ENCODE data around the gene GPRASP2. TPM values are rescaled to one million over a fixed set of nuclear protein-coding genes. Genes with fewer than 3 reads are reported as not detected.
"Not testable (repeated sequence)": the region's sequence is repeated elsewhere in the genome, so short reads cannot be mapped to it uniquely, and the experiment has no call there.

GPRASP2 gene
- total RNA-seq = under 1 TPM; 0.33 to 0.61 (median 0.42) TPM

DNA sequence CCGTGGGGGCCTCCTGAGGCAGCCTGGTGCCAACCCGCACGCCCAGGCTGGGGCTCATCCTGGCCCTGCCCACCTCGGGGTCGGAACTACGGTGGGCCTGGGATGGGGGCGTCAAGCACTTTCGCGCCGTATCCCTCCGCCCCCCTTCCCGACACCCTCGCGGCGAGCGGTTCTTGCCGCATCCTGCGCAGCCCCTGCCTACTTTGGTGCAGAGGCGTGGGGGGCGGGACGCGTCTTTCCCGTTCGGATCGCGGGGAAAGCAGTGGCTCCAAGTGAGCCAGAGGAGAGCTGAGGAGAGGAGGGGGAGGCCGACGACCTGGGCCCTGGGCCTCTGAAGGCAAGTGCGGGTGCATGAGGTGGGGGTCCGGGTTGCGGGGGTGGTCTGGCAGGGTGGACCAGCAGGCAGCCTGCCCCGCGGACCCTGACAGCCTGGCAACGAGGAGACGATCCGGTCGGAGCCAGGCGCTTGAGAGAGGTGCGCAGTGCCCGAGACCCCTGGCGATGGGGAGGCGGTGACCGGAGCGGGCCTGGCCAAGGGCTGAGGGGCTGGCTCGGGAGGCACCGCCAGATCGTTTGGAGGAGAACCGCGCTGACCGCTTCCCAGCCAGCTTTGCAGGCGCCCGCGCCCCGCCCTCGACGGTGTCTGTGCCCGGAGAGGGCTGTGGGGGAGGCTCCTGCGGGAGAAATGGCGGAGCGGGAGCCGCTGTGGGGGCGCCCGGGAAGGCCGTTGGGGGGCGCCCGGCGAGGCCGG lies at the start of gene GPRASP2:
TSS of gene GPRASP2 (plus strand) at position 233 of the 751 bp plus-strand sequence. CDS start 2,422 bp downstream, outside the sequence.
- H3K9me3 Mint-ChIP-seq = no peaks in the 10 kb centered on the region
- ATAC-seq (peak; percentile 53 to 68), DNase-seq (no peak)
- no peaks in the 10 kb centered on the region for H3K36me3 Mint-ChIP-seq (ENCODE audit: insufficient read depth)
- H3K4me1 Mint-ChIP-seq (ENCODE audit: low read depth) = peaks cover 24% of the 10 kb centered on the region
- H3K4me3 Mint-ChIP-seq = peak within 1 kb of the TSS; percentile 79
- H3K27me3 Mint-ChIP-seq (ENCODE audit: low read depth) = peaks cover 20% of the 10 kb centered on the region

GRCh38 chrX:102663820-102664219 lies 48.4 kb upstream of the GPRASP2 start:
- H3K27me3 Mint-ChIP-seq (ENCODE audit: low read depth); H3K4me3 Mint-ChIP-seq; ATAC-seq; DNase-seq; H3K9me3 Mint-ChIP-seq: not testable (repeated sequence)
- Mint-ChIP-seq H3K4me1 (ENCODE audit: low read depth) (peaks cover 17% of the 10 kb centered on the region), H3K36me3 (ENCODE audit: insufficient read depth) (peaks cover 32% of the 10 kb centered on the region)

GRCh38 chrX:102667034-102667433 lies 45.2 kb upstream of the GPRASP2 start:
- not testable (repeated sequence) for H3K4me1 Mint-ChIP-seq (ENCODE audit: low read depth); H3K4me3 Mint-ChIP-seq; DNase-seq; ATAC-seq; H3K27me3 Mint-ChIP-seq (ENCODE audit: low read depth)
- Mint-ChIP-seq H3K36me3 (ENCODE audit: insufficient read depth) (peaks cover 36% of the 10 kb centered on the region), H3K9me3 (peaks cover 13% of the 10 kb centered on the region)

DNA sequence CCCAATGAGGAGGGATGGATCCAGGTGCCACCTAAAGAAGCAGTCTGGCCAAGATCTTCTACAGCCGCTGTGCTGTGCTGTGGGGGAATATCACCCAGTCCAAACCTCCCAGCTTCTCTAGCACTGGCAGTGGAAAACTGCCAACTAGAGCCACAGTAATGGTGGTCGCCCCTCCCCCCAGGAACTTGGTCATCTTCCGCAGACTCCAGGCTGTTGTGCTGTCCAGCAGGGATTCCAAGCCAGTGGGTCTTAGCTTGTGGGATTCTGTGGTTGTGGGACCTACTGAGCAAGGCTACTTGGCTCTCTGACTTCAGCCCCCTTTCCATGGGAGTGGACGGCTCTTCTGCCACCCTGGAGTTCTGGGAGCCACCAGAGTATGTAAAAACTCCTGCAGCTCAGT lies 42.7 kb upstream of the GPRASP2 start:
- Mint-ChIP-seq H3K4me1 (ENCODE audit: low read depth) (peaks cover 7% of the 10 kb centered on the region), H3K9me3 (peaks cover 13% of the 10 kb centered on the region), H3K27me3 (ENCODE audit: low read depth) (no peaks in the 10 kb centered on the region), H3K4me3 (no peak overlapping the region), H3K36me3 (ENCODE audit: insufficient read depth) (peaks cover 35% of the 10 kb centered on the region)
- ATAC-seq = no peak
- DNase-seq = no peak

- Mint-ChIP-seq H3K4me1 (ENCODE audit: low read depth) (peaks cover 10% of the 10 kb centered on the region), H3K27me3 (ENCODE audit: low read depth) (no peaks in the 10 kb centered on the region), H3K36me3 (ENCODE audit: insufficient read depth) (peaks cover 15% of the 10 kb centered on the region), H3K9me3 (peaks cover 6% of the 10 kb centered on the region), H3K4me3 (no peak overlapping the region)
- no peak for DNase-seq
- ATAC-seq = no peak
These were observed 39.4 kb upstream of the GPRASP2 start for GRCh38 chrX:102672856-102673255.

- ATAC-seq; H3K4me3 Mint-ChIP-seq; H3K4me1 Mint-ChIP-seq (ENCODE audit: low read depth); H3K9me3 Mint-ChIP-seq; H3K27me3 Mint-ChIP-seq (ENCODE audit: low read depth); DNase-seq: not testable (repeated sequence)
- H3K36me3 Mint-ChIP-seq (ENCODE audit: insufficient read depth) = peaks cover 14% of the 10 kb centered on the region
These were observed 34.8 kb upstream of the GPRASP2 start for GRCh38 chrX:102677479-102677878.

DNA sequence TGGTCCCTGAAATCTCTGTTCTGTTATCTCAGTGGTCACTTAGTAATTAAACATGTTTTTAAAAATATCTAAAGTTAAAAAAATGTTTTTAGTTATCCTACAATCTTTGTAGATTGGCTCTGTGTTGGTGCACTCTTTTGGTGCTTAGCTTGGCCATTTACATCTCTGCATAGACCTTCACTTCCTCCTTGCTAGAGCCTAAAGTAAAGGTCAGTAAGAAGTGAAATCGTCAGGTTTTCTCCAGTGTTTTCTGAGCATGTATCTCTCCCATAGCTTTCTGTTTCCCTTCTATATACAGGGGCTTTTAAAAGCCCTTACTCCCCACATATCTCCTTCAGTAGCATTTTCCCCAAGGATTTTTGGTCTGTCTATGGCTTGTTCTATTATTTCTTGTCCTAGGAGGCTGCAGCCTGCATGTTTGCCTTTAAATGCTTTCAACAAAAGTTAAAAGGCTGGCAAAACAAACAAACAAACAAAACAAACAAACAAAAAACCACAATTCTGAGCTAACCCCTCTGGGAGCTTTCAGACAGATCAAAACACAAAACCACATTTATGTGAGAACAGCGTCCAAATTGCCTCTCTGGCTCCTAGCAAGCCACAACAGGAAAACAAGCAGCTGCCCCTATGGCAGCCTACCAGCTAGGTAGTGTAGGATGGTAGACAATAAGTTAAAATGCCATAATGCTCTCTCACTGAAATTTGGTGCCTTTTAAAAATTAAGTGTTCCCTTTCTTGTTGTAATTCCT lies 27.3 kb upstream of the GPRASP2 start:
- Mint-ChIP-seq H3K4me3 (no peak overlapping the region), H3K27me3 (ENCODE audit: low read depth) (no peaks in the 10 kb centered on the region), H3K36me3 (ENCODE audit: insufficient read depth) (peaks cover 14% of the 10 kb centered on the region), H3K4me1 (ENCODE audit: low read depth) (peaks cover 6% of the 10 kb centered on the region), H3K9me3 (peaks cover 6% of the 10 kb centered on the region)
- ATAC-seq (no peak), DNase-seq (no peak)

GRCh38 chrX:102694749-102695148 lies 17.5 kb upstream of the GPRASP2 start:
- Mint-ChIP-seq H3K4me3 (no peak overlapping the region), H3K4me1 (ENCODE audit: low read depth) (no peaks in the 10 kb centered on the region), H3K9me3 (no peaks in the 10 kb centered on the region), H3K36me3 (ENCODE audit: insufficient read depth) (peaks cover 8% of the 10 kb centered on the region), H3K27me3 (ENCODE audit: low read depth) (no peaks in the 10 kb centered on the region)
- ATAC-seq = no peak
- DNase-seq = no peak

- H3K27me3 Mint-ChIP-seq (ENCODE audit: low read depth) = no peaks in the 10 kb centered on the region
- no peak overlapping the region for H3K4me3 Mint-ChIP-seq
- peaks cover 8% of the 10 kb centered on the region for H3K36me3 Mint-ChIP-seq (ENCODE audit: insufficient read depth)
- DNase-seq (no peak), ATAC-seq (no peak)
- H3K4me1 Mint-ChIP-seq (ENCODE audit: low read depth) = no peaks in the 10 kb centered on the region
- no peaks in the 10 kb centered on the region for H3K9me3 Mint-ChIP-seq
These were observed 15.9 kb upstream of the GPRASP2 start for GRCh38 chrX:102696306-102696705.

DNA sequence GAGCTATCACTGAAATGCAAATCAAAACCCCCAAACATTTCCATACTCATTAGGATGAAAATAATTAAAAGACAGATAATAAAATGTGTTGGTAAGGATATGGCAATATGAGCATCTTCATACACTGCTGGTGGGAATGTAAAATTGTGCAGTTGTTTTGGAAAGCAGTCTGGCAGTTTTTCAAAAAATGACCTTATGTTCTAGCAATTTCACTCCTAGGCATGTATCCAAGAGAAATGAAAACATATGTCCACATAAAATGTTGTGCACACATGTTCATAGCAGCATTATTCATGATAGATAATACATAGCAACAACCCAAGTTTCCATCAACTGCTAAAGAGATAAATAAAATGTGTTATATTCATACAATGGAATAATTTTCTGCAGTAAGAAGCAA lies 14.8 kb upstream of the GPRASP2 start:
- Mint-ChIP-seq H3K4me3 (no peak overlapping the region), H3K36me3 (ENCODE audit: insufficient read depth) (peaks cover 8% of the 10 kb centered on the region), H3K4me1 (ENCODE audit: low read depth) (no peaks in the 10 kb centered on the region), H3K27me3 (ENCODE audit: low read depth) (no peaks in the 10 kb centered on the region), H3K9me3 (peaks cover 3% of the 10 kb centered on the region)
- ATAC-seq (no peak), DNase-seq (no peak)

DNA sequence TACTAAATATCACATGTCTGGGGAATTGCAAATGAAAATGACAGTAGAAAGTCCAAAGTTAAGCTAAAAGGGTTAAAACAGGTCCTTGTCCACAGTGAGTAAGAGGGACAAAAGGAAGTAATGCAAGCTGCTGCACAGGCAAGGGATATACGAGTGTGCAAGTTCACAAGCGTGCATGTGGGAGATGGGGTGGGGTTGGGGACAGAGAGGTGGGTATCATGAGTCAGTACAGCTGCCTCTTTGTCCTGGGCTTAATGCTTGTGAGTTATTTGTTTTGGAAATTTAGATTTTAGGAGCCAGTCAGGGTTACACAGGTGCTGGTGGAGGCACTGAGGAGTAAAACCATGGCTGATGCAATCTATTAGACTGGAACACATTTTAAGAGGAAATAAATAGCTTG lies 3.3 kb upstream of the GPRASP2 start:
- H3K4me1 Mint-ChIP-seq (ENCODE audit: low read depth) = peaks cover 24% of the 10 kb centered on the region
- no peak for ATAC-seq
- DNase-seq = no peak
- H3K9me3 Mint-ChIP-seq = no peaks in the 10 kb centered on the region
- H3K27me3 Mint-ChIP-seq (ENCODE audit: low read depth) = peaks cover 18% of the 10 kb centered on the region
- no peak overlapping the region for H3K4me3 Mint-ChIP-seq
- H3K36me3 Mint-ChIP-seq (ENCODE audit: insufficient read depth) = no peaks in the 10 kb centered on the region

GRCh38 chrX:102711872-102712215 lies 404 bp upstream of the GPRASP2 start:
- peaks cover 20% of the 10 kb centered on the region for H3K27me3 Mint-ChIP-seq (ENCODE audit: low read depth)
- peak in 1 of 2 donors; percentile 19 for ATAC-seq
- H3K4me3 Mint-ChIP-seq = peak overlapping the region; percentile 79
- no peaks in the 10 kb centered on the region for H3K9me3 Mint-ChIP-seq
- no peak for DNase-seq
- H3K4me1 Mint-ChIP-seq (ENCODE audit: low read depth) = peaks cover 24% of the 10 kb centered on the region
- H3K36me3 Mint-ChIP-seq (ENCODE audit: insufficient read depth) = no peaks in the 10 kb centered on the region

GRCh38 chrX:102712981-102713625 lies 855 bp downstream of the GPRASP2 start:
- Mint-ChIP-seq H3K4me1 (ENCODE audit: low read depth) (peaks cover 24% of the 10 kb centered on the region), H3K4me3 (peak overlapping the region; percentile 77), H3K9me3 (no peaks in the 10 kb centered on the region), H3K27me3 (ENCODE audit: low read depth) (peaks cover 20% of the 10 kb centered on the region), H3K36me3 (ENCODE audit: insufficient read depth) (no peaks in the 10 kb centered on the region)
- ATAC-seq (peak; percentile 19 to 47), DNase-seq (no peak)

DNA sequence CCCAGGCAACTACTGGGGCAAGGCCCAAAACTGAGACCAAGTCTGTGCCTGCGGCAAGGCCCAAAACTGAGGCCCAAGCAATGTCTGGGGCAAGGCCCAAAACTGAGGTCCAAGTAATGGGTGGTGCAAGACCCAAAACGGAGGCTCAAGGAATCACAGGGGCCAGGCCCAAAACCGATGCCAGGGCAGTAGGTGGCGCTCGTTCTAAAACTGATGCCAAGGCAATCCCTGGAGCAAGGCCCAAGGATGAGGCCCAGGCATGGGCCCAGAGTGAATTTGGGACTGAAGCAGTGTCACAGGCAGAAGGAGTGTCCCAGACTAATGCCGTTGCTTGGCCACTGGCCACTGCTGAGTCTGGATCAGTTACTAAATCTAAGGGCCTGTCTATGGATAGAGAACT lies 2.7 kb downstream of the GPRASP2 start:
- DNase-seq (no peak), ATAC-seq (no peak)
- Mint-ChIP-seq H3K9me3 (no peaks in the 10 kb centered on the region), H3K4me1 (ENCODE audit: low read depth) (peaks cover 10% of the 10 kb centered on the region), H3K36me3 (ENCODE audit: insufficient read depth) (no peaks in the 10 kb centered on the region), H3K4me3 (no peak overlapping the region), H3K27me3 (ENCODE audit: low read depth) (peaks cover 19% of the 10 kb centered on the region)

Measured in activated T-cell treated with anti-CD3 and anti-CD28 coated beads, Interleukin-2, amount 50 U/mL, for 4 hours (primary cell).